Mesothelial cell of epicardium (in vitro differentiated cells): ENCODE results near the gene GCLC. TPM values are rescaled to one million over a fixed set of nuclear protein-coding genes. Genes with fewer than 3 reads are reported as not detected.

Experiments used
- DNase-seq, 2 experiments: peaks; one replicate each; pipeline ENCODE4 v3.0.0; 2021; ENCODE audit warnings: low spot score in 2 of 2; ENCODE audit not compliant: unreplicated experiment in 2 of 2
- H3K27ac Mint-ChIP-seq: 2 replicates; pipeline ENCODE4 v1.8.0; 2021; ENCODE audit warnings: mixed read lengths
- H3K27me3 Mint-ChIP-seq: 2 replicates; pipeline ENCODE4 v1.8.0; 2021; ENCODE audit warnings: low read depth, mixed read lengths
- H3K36me3 Mint-ChIP-seq: 2 replicates; pipeline ENCODE4 v1.8.0; 2021; ENCODE audit warnings: mixed read lengths
- H3K4me1 Mint-ChIP-seq: 2 replicates; pipeline ENCODE4 v1.8.0; 2021; ENCODE audit warnings: mixed read lengths
- H3K4me3 Mint-ChIP-seq: 2 replicates; pipeline ENCODE4 v1.8.0; 2021; ENCODE audit warnings: mild to moderate bottlenecking, moderate library complexity, mixed read lengths
- H3K9me3 Mint-ChIP-seq: 2 replicates; pipeline ENCODE4 v1.8.0; 2021; ENCODE audit warnings: mixed read lengths
- total RNA-seq: library from RNA; stranded (reverse); gene quantifications from 3 replicates; pipeline ENCODE4 v1.2.1, GENCODE V29; 2021
- TF ChIP-seq, protein P1 (sequence below): fragments of 200-600 bp; sonication (generic); IDR thresholded peaks from one replicate; pipeline ENCODE4 v1.5.0; 2021; ENCODE audit warnings: antibody characterized with exemption; ENCODE audit not compliant: unreplicated experiment

Gene GCLC
- total RNA-seq, 1 donor from 2014 or later = 18.7 TPM

GRCh38 chr6:53547811-53548496 is 3.1 kb upstream of the GCLC start:
- TF ChIP-seq, protein P1, sequence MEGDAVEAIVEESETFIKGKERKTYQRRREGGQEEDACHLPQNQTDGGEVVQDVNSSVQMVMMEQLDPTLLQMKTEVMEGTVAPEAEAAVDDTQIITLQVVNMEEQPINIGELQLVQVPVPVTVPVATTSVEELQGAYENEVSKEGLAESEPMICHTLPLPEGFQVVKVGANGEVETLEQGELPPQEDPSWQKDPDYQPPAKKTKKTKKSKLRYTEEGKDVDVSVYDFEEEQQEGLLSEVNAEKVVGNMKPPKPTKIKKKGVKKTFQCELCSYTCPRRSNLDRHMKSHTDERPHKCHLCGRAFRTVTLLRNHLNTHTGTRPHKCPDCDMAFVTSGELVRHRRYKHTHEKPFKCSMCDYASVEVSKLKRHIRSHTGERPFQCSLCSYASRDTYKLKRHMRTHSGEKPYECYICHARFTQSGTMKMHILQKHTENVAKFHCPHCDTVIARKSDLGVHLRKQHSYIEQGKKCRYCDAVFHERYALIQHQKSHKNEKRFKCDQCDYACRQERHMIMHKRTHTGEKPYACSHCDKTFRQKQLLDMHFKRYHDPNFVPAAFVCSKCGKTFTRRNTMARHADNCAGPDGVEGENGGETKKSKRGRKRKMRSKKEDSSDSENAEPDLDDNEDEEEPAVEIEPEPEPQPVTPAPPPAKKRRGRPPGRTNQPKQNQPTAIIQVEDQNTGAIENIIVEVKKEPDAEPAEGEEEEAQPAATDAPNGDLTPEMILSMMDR = no peak
- H3K27ac Mint-ChIP-seq = peak overlapping the region; percentile 93
- H3K9me3 Mint-ChIP-seq = peaks cover 8% of the 10 kb centered on the region
- H3K36me3 Mint-ChIP-seq = no peaks in the 10 kb centered on the region
- H3K27me3 Mint-ChIP-seq = peaks cover 11% of the 10 kb centered on the region
- peaks cover 25% of the 10 kb centered on the region for H3K4me1 Mint-ChIP-seq
- peak overlapping the region; percentile 86 for H3K4me3 Mint-ChIP-seq
- DNase-seq = peak; percentile 85 to 92

DNA sequence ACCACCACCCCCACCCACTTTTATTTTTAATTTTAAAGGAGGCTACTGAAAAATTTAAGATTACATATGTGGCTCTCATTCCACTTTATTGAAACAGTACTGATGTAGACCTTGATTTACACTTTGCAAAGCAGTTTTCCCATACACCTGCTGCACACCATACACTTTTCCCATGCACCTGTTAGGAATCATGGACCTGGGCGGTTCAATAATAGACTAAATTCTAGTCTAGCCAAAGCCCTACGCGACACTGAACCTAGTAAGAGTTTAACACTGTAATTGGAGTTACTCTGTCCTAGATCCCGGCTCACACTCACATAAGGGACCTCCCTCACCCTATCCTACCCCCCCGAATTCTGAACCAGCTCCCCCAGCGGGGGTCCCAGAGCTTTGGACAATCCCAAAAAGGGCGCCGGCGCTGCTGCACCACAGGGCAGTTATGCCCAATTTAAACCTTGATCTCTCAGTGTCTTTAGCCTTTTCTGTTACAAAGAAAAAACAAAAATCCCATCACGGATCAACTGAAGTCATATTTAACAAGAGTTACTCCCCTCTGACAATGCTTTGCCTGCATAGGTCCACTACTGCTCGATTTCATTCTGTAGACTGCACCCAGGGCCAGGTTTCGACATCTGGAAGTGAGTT is 2.4 kb upstream of the GCLC start:
- TF ChIP-seq, protein P1 = no peak
- H3K9me3 Mint-ChIP-seq = peaks cover 6% of the 10 kb centered on the region
- H3K4me3 Mint-ChIP-seq = peak overlapping the region; percentile 86
- DNase-seq = no peak
- peaks cover 27% of the 10 kb centered on the region for H3K4me1 Mint-ChIP-seq
- no peaks in the 10 kb centered on the region for H3K36me3 Mint-ChIP-seq
- H3K27me3 Mint-ChIP-seq = peaks cover 11% of the 10 kb centered on the region
- peak overlapping the region; percentile 93 for H3K27ac Mint-ChIP-seq

- DNase-seq = no peak
- no peak overlapping the region for H3K27ac Mint-ChIP-seq
- TF ChIP-seq, protein P1 = no peak
- H3K9me3 Mint-ChIP-seq = peaks cover 4% of the 10 kb centered on the region
- H3K27me3 Mint-ChIP-seq = peaks cover 11% of the 10 kb centered on the region
- no peak overlapping the region for H3K4me3 Mint-ChIP-seq
- H3K36me3 Mint-ChIP-seq = no peaks in the 10 kb centered on the region
- H3K4me1 Mint-ChIP-seq = peaks cover 34% of the 10 kb centered on the region
These were observed 1.4 kb upstream of the GCLC start for GRCh38 chr6:53546281-53546680.

GRCh38 chr6:53544217-53544469 is 758 bp downstream of the GCLC start:
- Mint-ChIP-seq H3K36me3 (no peaks in the 10 kb centered on the region), H3K27ac (peak overlapping the region; percentile 94), H3K9me3 (no peaks in the 10 kb centered on the region), H3K4me1 (peaks cover 38% of the 10 kb centered on the region), H3K4me3 (peak overlapping the region; percentile 94), H3K27me3 (peaks cover 11% of the 10 kb centered on the region)
- peak in 1 of 2 experiments; percentile 46 for DNase-seq
- TF ChIP-seq, protein P1 = no peak

DNA sequence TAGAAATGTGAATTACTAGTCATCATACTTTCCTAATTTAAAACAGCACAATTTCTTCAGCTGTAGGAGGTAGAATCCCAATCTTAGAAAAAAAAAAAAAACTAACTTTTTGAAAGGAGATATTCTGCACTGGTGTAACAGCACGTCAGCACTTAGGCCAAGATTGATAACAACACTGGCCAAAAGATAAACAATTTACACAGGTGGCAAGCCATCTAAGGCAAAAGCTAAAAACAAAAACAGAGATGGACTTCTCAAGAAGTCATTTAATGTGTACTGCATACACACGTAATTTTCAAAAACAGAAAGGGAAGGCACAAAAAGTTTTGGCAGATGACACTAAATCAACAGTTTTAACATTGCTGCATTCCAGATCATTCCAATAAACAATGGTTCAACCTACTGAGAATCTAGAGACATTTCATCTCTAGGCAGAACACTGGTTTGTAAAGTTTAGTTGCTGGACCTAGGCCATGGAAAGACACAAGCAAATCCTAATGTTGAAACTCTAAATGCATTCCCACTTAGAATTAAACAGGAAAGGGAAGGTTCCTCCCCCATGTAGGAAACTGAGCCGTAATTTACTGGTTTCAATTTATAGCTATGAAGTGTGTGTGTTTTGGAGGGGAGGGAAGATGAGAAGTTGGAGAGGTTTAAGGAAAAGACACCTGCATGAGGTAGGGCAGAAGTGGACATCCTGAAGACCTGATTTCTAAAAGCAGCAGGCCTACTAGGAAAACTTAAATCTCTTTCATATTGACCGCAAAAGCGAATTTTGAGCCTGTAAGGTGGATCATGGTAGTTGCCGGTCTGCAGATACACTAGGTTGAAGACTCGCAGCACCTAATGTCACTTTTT is 1.3 kb downstream of the GCLC start:
- TF ChIP-seq, protein P1 = no peak
- peak overlapping the region; percentile 94 for H3K4me3 Mint-ChIP-seq
- H3K36me3 Mint-ChIP-seq = no peaks in the 10 kb centered on the region
- peak overlapping the region; percentile 94 for H3K27ac Mint-ChIP-seq
- no peak for DNase-seq
- peaks cover 38% of the 10 kb centered on the region for H3K4me1 Mint-ChIP-seq
- H3K9me3 Mint-ChIP-seq = no peaks in the 10 kb centered on the region
- H3K27me3 Mint-ChIP-seq = peaks cover 11% of the 10 kb centered on the region
